ENCODE measurements around the gene PEG3. TPM values are rescaled to one million over a fixed set of nuclear protein-coding genes. Genes with fewer than 3 reads are reported as not detected.

Gene PEG3
- total RNA-seq, 1 donor from 2014 or later, result not detected

DNA sequence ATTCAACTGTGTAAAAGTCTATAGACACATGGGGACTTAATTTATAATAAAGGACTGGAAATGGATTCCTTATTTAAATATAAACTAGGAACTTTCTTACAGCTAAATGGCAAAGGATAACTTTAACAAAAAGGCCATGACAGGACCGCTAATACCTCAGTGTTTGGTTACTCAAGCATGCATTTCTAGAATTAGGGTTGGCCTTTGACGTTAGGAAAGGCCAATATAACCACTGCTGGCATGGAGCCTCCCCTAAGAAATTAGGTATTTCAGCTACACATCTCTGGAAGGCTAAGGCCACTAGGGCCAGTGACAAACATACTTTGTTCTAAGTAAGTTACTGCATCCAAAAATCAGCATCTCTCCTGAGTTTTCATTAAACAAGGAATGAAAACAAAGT is 9.3 kb downstream of the PEG3 start:
- DNase-seq (ENCODE audit: extremely low spot score, unreplicated experiment), result no peak
- no peaks in the 10 kb centered on the region for H3K36me3 Mint-ChIP-seq (ENCODE audit: unreplicated experiment)
- no peak overlapping the region for H3K4me3 Mint-ChIP-seq (ENCODE audit: unreplicated experiment)
- H3K9me3 Mint-ChIP-seq (ENCODE audit: unreplicated experiment), result peaks cover 59% of the 10 kb centered on the region
- no peaks in the 10 kb centered on the region for H3K27me3 Mint-ChIP-seq (ENCODE audit: unreplicated experiment)
- TF ChIP-seq, protein P1, sequence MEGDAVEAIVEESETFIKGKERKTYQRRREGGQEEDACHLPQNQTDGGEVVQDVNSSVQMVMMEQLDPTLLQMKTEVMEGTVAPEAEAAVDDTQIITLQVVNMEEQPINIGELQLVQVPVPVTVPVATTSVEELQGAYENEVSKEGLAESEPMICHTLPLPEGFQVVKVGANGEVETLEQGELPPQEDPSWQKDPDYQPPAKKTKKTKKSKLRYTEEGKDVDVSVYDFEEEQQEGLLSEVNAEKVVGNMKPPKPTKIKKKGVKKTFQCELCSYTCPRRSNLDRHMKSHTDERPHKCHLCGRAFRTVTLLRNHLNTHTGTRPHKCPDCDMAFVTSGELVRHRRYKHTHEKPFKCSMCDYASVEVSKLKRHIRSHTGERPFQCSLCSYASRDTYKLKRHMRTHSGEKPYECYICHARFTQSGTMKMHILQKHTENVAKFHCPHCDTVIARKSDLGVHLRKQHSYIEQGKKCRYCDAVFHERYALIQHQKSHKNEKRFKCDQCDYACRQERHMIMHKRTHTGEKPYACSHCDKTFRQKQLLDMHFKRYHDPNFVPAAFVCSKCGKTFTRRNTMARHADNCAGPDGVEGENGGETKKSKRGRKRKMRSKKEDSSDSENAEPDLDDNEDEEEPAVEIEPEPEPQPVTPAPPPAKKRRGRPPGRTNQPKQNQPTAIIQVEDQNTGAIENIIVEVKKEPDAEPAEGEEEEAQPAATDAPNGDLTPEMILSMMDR (IDR thresholded peaks at IDR 0.05), result no peak
- H3K27ac Mint-ChIP-seq (ENCODE audit: unreplicated experiment), result no peak overlapping the region
- H3K4me1 Mint-ChIP-seq (ENCODE audit: unreplicated experiment), result no peaks in the 10 kb centered on the region

DNA sequence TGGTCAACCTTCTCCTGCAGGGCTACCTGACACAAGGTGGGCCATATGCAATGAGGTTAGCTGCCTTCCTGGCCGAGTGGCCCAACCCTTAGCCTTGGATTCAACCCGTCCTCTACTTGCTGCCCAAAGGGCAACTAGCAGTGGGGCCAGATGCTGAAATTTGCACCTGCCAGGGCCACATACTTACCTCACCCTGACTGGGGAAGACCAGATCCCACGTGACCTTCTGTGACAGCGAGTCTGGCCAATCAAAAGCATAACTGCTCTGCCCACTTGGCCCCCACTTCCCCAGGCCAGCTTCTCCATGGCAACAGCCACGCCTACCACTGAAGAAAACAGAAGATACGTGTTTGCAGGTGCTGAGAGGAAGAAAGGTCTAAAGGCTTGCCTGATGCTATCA is 10.9 kb downstream of the PEG3 start:
- no peaks in the 10 kb centered on the region for H3K27me3 Mint-ChIP-seq (ENCODE audit: unreplicated experiment)
- no peaks in the 10 kb centered on the region for H3K4me1 Mint-ChIP-seq (ENCODE audit: unreplicated experiment)
- no peak overlapping the region for H3K27ac Mint-ChIP-seq (ENCODE audit: unreplicated experiment)
- H3K36me3 Mint-ChIP-seq (ENCODE audit: unreplicated experiment), result no peaks in the 10 kb centered on the region
- peaks cover 56% of the 10 kb centered on the region for H3K9me3 Mint-ChIP-seq (ENCODE audit: unreplicated experiment)
- DNase-seq (ENCODE audit: extremely low spot score, unreplicated experiment), result no peak
- no peak overlapping the region for H3K4me3 Mint-ChIP-seq (ENCODE audit: unreplicated experiment)
- TF ChIP-seq, protein P1 (IDR thresholded peaks at IDR 0.05), result no peak

DNA sequence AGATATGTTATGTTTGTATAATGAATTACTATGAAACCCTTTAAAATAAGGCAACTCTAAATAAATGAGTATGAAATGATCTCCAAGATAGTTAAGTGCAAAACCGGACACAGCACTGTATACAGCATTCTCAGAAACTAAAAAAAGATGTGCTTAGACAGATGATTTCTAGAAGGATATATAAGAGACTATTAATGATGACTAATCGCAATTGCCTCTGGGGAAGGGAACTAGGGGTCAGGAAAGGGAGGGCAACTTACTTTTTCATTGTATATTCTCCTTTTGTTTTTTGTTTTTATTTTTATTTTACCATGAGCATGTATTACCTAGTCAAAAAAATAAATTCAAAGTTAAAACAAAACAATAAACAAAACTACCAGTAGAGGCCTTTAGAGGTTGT is 12.8 kb downstream of the PEG3 start:
- peaks cover 49% of the 10 kb centered on the region for H3K9me3 Mint-ChIP-seq (ENCODE audit: unreplicated experiment)
- TF ChIP-seq, protein P1 (IDR thresholded peaks at IDR 0.05), result no peak
- no peak for DNase-seq (ENCODE audit: extremely low spot score, unreplicated experiment)
- no peaks in the 10 kb centered on the region for H3K27me3 Mint-ChIP-seq (ENCODE audit: unreplicated experiment)
- no peak overlapping the region for H3K4me3 Mint-ChIP-seq (ENCODE audit: unreplicated experiment)
- no peak overlapping the region for H3K27ac Mint-ChIP-seq (ENCODE audit: unreplicated experiment)
- no peaks in the 10 kb centered on the region for H3K4me1 Mint-ChIP-seq (ENCODE audit: unreplicated experiment)
- H3K36me3 Mint-ChIP-seq (ENCODE audit: unreplicated experiment), result no peaks in the 10 kb centered on the region

DNA sequence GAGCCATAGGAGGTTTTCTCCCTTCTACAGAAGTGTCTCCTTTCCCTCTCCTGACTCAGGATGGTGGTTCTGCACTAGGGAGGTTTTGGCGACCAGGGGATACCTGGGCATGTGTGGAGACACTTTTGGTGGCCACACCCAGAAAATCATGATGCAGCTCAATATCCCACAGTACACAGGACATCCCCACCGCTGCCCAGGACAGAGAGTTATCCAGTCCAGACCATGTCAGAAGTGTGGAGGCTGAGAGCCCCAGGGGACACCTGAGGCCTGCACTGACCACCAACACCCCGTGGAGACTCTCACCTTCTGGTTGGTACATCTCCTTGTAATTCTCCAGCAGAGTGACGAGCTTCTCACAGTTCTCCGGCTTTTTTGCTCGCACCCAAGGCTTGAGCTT is 16.6 kb downstream of the PEG3 start:
- Mint-ChIP-seq H3K4me3 (ENCODE audit: unreplicated experiment) (no peak overlapping the region), H3K36me3 (ENCODE audit: unreplicated experiment) (no peaks in the 10 kb centered on the region), H3K27ac (ENCODE audit: unreplicated experiment) (no peak overlapping the region), H3K27me3 (ENCODE audit: unreplicated experiment) (no peaks in the 10 kb centered on the region), H3K9me3 (ENCODE audit: unreplicated experiment) (peaks cover 58% of the 10 kb centered on the region), H3K4me1 (ENCODE audit: unreplicated experiment) (no peaks in the 10 kb centered on the region)
- peak; percentile 65 for DNase-seq (ENCODE audit: extremely low spot score, unreplicated experiment)
- TF ChIP-seq, protein P1 (IDR thresholded peaks at IDR 0.05), result no peak

DNA sequence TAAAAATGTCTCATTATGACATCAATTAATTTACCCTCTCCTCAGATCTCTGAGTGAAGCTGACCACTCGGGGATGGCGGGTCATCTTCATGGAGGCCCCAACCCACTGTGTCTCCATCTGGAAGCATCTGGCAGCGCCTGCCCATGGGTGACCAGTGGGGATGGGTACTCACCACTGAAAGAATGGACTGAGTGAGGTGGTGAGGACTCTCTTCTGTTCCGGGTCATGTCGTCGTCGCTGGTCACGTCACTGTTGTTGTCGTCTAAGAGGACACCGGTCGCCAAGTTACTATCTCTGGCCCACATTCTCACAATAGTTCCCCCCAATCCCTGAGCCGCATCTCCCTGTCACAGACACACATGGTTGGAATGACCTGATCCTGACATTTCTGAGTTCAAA is 17.1 kb downstream of the PEG3 start:
- Mint-ChIP-seq H3K27me3 (ENCODE audit: unreplicated experiment) (no peaks in the 10 kb centered on the region), H3K4me1 (ENCODE audit: unreplicated experiment) (no peaks in the 10 kb centered on the region), H3K27ac (ENCODE audit: unreplicated experiment) (no peak overlapping the region), H3K9me3 (ENCODE audit: unreplicated experiment) (peaks cover 62% of the 10 kb centered on the region), H3K4me3 (ENCODE audit: unreplicated experiment) (no peak overlapping the region), H3K36me3 (ENCODE audit: unreplicated experiment) (no peaks in the 10 kb centered on the region)
- TF ChIP-seq, protein P1 (IDR thresholded peaks at IDR 0.05), result no peak
- peak; percentile 60 for DNase-seq (ENCODE audit: extremely low spot score, unreplicated experiment)
